Body of pancreas (tissue), 4 donors: ENCODE measurements around the gene ATP10D. TPM values are rescaled to one million over a fixed set of nuclear protein-coding genes. Genes with fewer than 3 reads are reported as not detected.

Source experiments
- ATAC-seq: fragments of 150-250 bp; one replicate; pipeline ENCODE4 v1.9.1; 2016
- DNase-seq, 4 donors: peaks; one replicate each; pipeline ENCODE4 v3.0.0-alpha.2; 2019
- H3K27ac ChIP-seq, 4 donors: fragments of 200-600 bp; sonication (generic); 1 replicate in 3 of 4; 2 replicates in 1 of 4; pipeline versions ENCODE4 v1.5.1 to v1.6.1; 2016 to 2019; ENCODE audit warnings: mild to moderate bottlenecking in 1 of 4, mixed read lengths in 1 of 4, moderate library complexity in 1 of 4
- H3K27me3 ChIP-seq, 2 donors: fragments of 200-600 bp; sonication (generic); one replicate each; pipeline ENCODE4 v1.6.0; 2016; ENCODE audit warnings: mild to moderate bottlenecking in 1 of 2
- H3K36me3 ChIP-seq, 2 donors: fragments of 200-600 bp; sonication (generic); replicated peaks in 1 of 2; 2 replicates each; pipeline ENCODE4 v1.5.1; 2016; ENCODE audit warnings: low read depth in 2 of 2; ENCODE audit not compliant: insufficient read depth in 1 of 2
- H3K4me1 ChIP-seq: fragments of 200-600 bp; sonication (generic); one replicate; pipeline ENCODE4 v1.6.0; 2016
- H3K4me3 ChIP-seq, 2 donors: fragments of 200-600 bp; sonication (generic); 1 replicate in 1 of 2; 2 replicates in 1 of 2; pipeline ENCODE4 v1.5.1; 2016 to 2019
- H3K9me3 ChIP-seq, 3 donors: fragments of 200-600 bp; sonication (generic); 1 replicate in 2 of 3; 2 replicates in 1 of 3; pipeline ENCODE4 v1.5.1; 2016
- CTCF ChIP-seq, 7 experiments: fragments of 450-650 bp in 4 of 7; fragments of 200-600 bp in 3 of 7; sonication (generic) in 3 of 7; IDR thresholded peaks; one replicate each; pipeline ENCODE4 v1.5.1; 2016 to 2019; ENCODE audit warnings: antibody characterized with exemption in 7 of 7
- POLR2A ChIP-seq, 3 donors: fragments of 450-650 bp; IDR thresholded peaks; one replicate each; pipeline ENCODE4 v1.6.1; 2016; ENCODE audit warnings: antibody characterized with exemption in 3 of 3, mild to moderate bottlenecking in 2 of 3
- WGBS, 2 donors: methylation state at CpG; one replicate each; pipeline ENCODE4 v1.1.5; 2017; 5-methylcytosine and 5-hydroxymethylcytosine counted together
- intact Hi-C: fragments of 100-400 bp; cut with DNase I; formaldehyde crosslinking; loops from one replicate; pipeline ENCODE4 v1.15.1; 2023
- total RNA-seq, 2 donors: library from RNA; depleted of rRNA; stranded (reverse); fragments of >200 nt; gene quantifications; one replicate each; pipeline ENCODE4 v1.1.0, GENCODE V29; 2016

ATP10D gene
- total RNA-seq, result 10 to 100 TPM; 12.5 to 24.4 TPM

- peaks cover 16% of the 10 kb centered on the region for H3K4me1 ChIP-seq
- H3K4me3 ChIP-seq, result peak within 1 kb of the TSS; percentile 11 to 21
- H3K27ac ChIP-seq, result peak within 1 kb of the TSS; percentile 64 to 90 (median 88)
- DNase-seq (peak; percentile 95 to 96 (median 95)), ATAC-seq (peak; percentile 99)
- TF ChIP-seq CTCF (IDR thresholded peaks at IDR 0.05) (peak in 4 of 7 experiments; percentile 33 to 54 (median 40)), POLR2A (IDR thresholded peaks at IDR 0.05) (peak; percentile 60 to 90 (median 89))
- intact Hi-C loops, result no loop called here
- H3K9me3 ChIP-seq, result no peaks in the 10 kb centered on the region
- no peaks in the 10 kb centered on the region for H3K36me3 ChIP-seq
- H3K27me3 ChIP-seq, result no peaks in the 10 kb centered on the region
- WGBS, 2 donors, result 0 to 1% methylated on average over 25 to 34 of the region's 34 CpGs
Observed at GRCh38 chr4:47485047-47485692, at the start of gene ATP10D. Gene ATP10D, plus strand, starts transcription at chr4:47485275. Its CDS starts 27,266 bp downstream, at chr4:47512541.

GRCh38 chr4:47442980-47443379 lies 42.1 kb upstream of the ATP10D start:
- WGBS, 2 donors, result 64 to 68% methylated on average over 5 of the region's 5 CpGs
- TF ChIP-seq CTCF (IDR thresholded peaks at IDR 0.05) (no peak), POLR2A (IDR thresholded peaks at IDR 0.05) (no peak)
- intact Hi-C loops, result no loop called here

GRCh38 chr4:47444031-47444430 lies 41.0 kb upstream of the ATP10D start:
- DNase-seq (no peak), ATAC-seq (no peak)
- Histone ChIP-seq H3K4me3 (no peak overlapping the region), H3K36me3 (no peaks in the 10 kb centered on the region), H3K27ac (no peak overlapping the region), H3K9me3 (no peaks in the 10 kb centered on the region), H3K27me3 (no peaks in the 10 kb centered on the region), H3K4me1 (no peaks in the 10 kb centered on the region)
- TF ChIP-seq POLR2A (IDR thresholded peaks at IDR 0.05) (no peak), CTCF (IDR thresholded peaks at IDR 0.05) (no peak)
- intact Hi-C loops, result no loop called here
- 93 to 94% methylated on average over 2 of the region's 2 CpGs for WGBS, 2 donors

More at GRCh38 chr4:47442980-47443379, 42.1 kb upstream of the ATP10D start:
- no peaks in the 10 kb centered on the region for H3K4me1 ChIP-seq
- no peaks in the 10 kb centered on the region for H3K27me3 ChIP-seq
- no peak overlapping the region for H3K4me3 ChIP-seq
- no peaks in the 10 kb centered on the region for H3K9me3 ChIP-seq
- H3K27ac ChIP-seq, result no peak overlapping the region
- ATAC-seq (no peak), DNase-seq (peak in 1 of 4 donors; percentile 27)
- H3K36me3 ChIP-seq, result no peaks in the 10 kb centered on the region

GRCh38 chr4:47451657-47452056 lies 33.4 kb upstream of the ATP10D start:
- 61 to 88% methylated on average over 4 of the region's 4 CpGs for WGBS, 2 donors
- TF ChIP-seq CTCF (IDR thresholded peaks at IDR 0.05) (no peak), POLR2A (IDR thresholded peaks at IDR 0.05) (no peak)
- H3K27ac ChIP-seq, result no peak overlapping the region
- H3K9me3 ChIP-seq, result no peaks in the 10 kb centered on the region
- DNase-seq (no peak), ATAC-seq (no peak)
- no peaks in the 10 kb centered on the region for H3K27me3 ChIP-seq
- no peaks in the 10 kb centered on the region for H3K4me1 ChIP-seq
- H3K4me3 ChIP-seq, result no peak overlapping the region
- H3K36me3 ChIP-seq, result peaks cover 6 to 11% of the 10 kb centered on the region in 2 donors
- intact Hi-C loops, result no loop called here

- no peaks in the 10 kb centered on the region for H3K36me3 ChIP-seq
- no peaks in the 10 kb centered on the region for H3K27me3 ChIP-seq
- H3K9me3 ChIP-seq, result no peaks in the 10 kb centered on the region
- intact Hi-C loops, result no loop called here
- peak overlapping the region; percentile 42 to 83 for H3K4me3 ChIP-seq
- TF ChIP-seq POLR2A (IDR thresholded peaks at IDR 0.05) (no peak), CTCF (IDR thresholded peaks at IDR 0.05) (no peak)
- 2 to 5% methylated on average over 6 of the region's 6 CpGs for WGBS, 2 donors
- peak overlapping the region; percentile 60 to 87 (median 82) for H3K27ac ChIP-seq
- no peak for ATAC-seq
- DNase-seq, result no peak
- H3K4me1 ChIP-seq, result peaks cover 19% of the 10 kb centered on the region
Observed at GRCh38 chr4:47462799-47463234, 22.3 kb upstream of the ATP10D start.
